HG03378 (cell line): ENCODE measurements around the gene USP16.
A peak's percentile ranks its signal among the peaks of the same experiment; 100 is the strongest.
"Not testable (repeated sequence)": the region's sequence is repeated elsewhere in the genome, so short reads cannot be mapped to it uniquely, and the experiment has no call there.

ENCODE experiments used
- ATAC-seq: cut with Tn5 transposase; IDR thresholded peaks from one replicate; pipeline ENCODE4 v1.9.1; 2021; ENCODE audit warnings: mild to moderate bottlenecking, moderate library complexity; ENCODE audit not compliant: unreplicated experiment

Gene USP16

DNA sequence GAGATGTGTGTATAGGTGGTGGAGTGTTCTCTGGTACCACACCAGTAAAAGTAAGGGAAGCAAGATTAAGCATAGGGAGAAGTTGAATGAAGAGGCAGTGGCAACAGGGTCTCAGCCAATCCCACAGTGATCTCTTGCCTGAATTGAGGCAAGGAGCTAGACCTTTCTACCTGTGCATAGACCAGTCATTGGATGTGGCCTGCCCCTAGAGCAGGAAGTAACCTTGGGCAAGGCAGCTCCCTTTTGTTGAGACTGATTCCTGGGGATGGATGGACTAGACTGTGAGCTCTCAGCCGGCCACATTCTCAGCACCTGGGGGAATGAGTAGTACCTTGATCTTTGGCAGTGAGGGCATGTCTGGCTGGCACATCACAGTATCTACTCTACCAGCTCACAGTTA is 6.4 kb downstream of the USP16 start:
- no peak for ATAC-seq

DNA sequence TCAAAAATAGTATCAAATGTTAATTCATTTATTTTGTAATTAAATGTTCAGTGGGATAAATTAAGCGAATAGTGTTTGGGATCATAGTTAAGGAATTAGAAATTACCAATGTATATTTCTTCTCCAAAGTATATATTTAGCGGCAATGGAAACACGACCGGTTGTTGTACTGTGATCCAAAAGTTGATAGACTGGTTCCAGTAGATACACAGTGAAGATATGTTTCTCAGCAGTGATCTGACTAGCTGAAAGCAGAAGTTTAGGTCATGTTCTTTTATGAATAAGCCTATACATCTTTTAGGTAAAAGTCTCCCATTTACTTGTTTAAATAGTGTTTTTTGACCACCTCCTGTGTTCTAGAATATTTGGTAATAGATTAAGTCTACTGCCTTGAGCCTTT is 8.8 kb downstream of the USP16 start:
- ATAC-seq, result no peak

DNA sequence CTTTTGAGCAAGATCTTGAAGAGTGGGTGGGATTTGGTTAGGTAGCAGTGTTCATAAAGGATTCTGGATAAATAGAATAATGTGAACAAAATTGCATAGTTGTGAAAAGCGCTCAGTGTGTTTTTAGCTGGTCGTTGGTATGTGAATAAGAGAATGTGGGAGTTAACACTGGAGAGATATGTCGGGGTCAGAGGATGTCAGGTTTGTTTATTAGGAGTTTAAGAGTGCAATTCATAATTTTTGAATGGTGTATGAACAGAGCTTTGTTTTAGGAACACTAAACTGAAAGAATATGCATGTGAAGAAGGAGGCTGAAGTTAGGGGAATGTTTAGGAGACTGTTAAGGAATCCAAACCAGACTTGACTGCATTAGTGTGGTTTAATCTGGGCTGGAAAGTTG is 9.4 kb downstream of the USP16 start:
- ATAC-seq, result no peak

DNA sequence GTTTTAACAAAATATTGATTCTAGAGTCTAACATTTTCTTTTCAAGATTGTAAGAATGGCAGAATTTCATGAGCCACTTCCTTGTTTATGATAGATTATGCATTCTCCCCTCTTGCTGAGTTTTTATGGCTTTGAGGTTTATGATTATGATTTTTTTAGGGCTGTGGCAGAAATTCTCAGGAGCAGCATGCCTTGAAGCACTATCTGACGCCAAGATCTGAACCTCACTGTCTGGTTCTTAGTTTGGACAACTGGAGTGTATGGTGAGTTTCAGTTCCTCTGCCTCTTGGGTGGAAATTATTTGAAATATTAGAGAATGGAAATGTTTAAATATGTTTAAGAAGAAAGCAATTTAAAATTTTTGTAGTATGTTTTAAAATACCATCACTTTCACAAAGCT is 10.2 kb downstream of the USP16 start:
- ATAC-seq, result no peak

DNA sequence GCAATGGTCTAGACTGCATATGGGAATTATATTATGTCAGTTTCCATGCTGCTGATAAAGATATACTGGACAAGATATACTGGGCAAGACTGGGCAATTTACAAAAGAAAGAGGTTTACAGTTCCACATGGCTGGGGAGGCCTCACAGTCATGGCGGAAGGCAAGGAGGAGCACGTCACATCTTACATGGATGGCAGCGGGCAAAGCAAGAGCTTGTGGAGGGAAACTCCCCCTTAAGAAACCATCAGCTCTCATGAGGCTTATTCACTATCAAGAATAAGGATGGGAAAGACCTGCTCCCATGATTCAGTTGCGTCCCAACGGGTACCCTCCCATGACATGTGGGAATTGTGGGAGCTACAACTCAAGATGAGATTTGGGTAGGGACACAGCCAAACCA is 27.8 kb downstream of the USP16 start:
- ATAC-seq, result no peak

DNA sequence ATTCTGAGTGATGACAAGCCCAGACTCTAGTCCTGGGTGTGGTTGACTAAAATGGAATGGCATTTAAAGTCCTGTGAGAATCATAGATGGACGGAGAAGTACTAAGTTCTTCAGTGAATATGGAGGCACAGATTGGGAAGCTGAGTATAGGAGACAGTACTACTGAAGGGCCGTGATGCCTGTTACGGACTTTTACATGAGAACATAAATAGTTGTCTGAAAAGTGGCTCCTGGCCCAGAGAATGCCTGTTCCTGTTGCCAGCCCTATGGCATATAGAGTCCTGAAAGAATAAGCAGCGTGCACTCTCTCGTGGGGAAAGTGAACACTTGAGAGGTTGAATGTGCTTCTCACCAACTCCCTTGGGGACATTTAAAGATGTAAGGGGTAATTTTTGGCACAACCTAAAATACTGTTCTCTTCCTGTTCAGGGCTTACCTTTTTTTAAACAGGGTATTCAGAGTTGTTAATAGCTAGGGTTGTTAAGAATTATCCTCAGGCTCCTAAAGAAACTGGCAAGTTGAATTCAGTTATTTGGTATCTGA is 28.6 kb downstream of the USP16 start:
- ATAC-seq, result no peak

DNA sequence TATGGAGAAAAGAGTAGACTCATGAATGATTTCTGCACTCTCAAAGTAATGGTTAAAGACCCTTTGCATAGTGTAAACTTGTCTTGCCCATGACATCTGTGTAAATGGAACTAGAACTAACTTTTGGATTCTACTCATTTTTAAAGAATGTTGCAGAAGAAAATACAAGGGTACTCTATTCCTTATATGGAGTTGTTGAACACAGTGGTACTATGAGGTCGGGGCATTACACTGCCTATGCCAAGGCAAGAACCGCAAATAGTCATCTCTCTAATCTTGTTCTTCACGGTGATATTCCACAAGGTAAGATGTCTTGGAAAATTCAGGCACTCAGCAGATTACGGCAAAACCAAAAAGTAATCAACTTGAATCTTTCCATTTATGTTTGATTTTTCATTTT is 29.2 kb downstream of the USP16 start:
- no peak for ATAC-seq

DNA sequence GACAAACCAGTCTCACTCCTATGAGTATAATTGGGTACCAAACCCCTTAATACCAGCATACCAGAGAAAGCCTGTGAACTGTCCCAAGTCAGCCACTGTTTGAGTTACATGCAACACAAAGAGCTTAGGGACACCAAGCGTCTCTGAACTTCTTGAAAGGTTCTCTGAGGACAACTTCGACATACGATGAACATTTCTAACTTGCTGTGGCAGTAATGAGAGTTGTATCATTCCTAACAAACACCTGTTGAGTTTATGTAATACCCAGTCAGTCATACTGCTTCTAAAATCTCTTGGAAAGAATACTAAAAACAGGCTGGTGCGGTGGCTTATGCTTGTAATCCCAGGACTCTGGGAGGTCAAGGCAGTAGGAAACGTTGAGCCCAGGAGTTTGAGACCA is 30.6 kb downstream of the USP16 start:
- ATAC-seq, result no peak

DNA sequence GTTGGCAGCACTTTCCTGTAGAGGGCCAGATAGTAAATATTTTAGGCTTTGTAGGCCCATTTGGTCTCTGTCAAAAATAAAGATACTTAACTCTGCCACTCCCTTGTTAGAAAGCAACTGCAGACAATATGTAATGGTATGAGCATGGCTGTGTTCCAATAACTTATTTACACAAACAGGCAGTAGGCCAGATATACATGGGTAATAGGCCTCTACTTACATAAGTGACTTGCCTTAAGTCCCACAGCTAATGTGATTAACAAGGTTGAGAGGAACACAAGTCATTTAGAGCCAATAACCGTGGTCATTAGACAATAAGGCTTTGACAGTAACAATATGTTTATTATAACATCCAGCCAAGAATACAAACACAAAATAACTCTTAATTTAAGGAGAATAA is 31.5 kb downstream of the USP16 start:
- no peak for ATAC-seq

DNA sequence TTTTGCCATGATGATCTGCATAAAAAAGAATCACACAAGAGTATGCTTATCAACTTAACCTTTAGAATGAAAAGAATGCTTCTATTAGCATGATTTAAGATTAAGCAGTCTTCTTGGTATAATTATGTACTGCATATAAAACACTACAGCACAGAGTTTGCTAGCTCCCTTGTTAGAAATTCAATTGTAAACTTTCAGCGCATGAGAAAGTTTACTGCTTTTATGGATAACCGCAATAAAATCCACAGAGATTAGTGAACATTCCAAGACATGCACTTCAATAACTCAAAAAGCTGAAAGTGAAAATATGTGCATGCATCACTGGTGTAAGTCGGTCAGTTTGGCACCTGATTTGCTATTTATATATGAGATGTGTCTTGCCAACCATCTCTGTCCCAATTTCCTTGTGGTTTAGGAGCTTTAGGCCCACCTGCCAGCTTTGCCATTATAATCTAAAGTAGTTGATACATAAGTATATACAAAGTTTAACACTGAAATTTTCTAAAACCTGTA is 32.1 kb downstream of the USP16 start:
- ATAC-seq, result no peak

DNA sequence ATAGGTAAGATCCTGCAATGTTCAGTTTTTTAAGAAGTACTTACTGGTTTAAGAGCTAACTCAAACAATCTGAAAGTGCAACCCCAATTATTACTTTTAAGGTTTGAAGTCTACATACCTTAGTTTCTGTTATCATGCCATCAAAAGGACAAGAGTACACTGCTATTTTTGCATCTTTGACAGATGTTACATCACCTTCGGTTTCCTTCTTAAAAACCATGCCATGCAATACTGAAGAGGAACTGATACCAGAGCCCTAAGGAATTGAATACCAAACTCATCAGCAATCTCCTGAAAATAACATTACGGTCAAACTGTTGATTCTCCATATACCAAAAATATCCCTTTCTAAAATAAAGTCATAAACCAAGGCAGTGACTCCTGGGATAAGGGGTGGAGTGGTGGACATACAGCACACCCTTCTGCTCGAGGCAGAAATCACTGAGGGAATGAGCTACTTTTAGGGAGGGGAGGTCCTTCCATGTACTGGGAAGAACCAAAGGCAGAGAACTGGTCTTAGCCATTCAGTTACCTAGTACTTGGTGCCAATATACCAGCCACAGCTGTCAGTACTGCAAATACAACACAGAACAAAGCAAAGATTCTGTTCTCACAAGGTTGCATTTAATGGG is 40.5 kb downstream of the USP16 start:
- peak; percentile 95 for ATAC-seq

DNA sequence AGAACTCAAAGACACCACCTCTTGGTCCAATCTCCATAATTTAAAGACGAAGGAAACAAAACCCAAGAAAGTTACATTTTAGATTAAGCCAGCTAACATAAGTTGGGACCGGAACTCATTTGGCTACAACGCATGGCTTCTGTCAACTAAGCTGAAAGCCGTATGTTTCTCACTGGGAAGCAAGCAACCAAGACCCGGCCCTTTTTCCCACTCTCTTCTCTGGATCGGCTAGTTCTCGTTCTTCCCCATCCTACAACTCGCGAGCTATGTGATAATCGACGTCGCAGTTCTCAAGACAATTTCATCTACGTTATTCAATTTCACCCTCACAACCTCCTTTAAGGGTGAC is 48.4 kb downstream of the USP16 start:
- ATAC-seq, result peak; percentile 0

DNA sequence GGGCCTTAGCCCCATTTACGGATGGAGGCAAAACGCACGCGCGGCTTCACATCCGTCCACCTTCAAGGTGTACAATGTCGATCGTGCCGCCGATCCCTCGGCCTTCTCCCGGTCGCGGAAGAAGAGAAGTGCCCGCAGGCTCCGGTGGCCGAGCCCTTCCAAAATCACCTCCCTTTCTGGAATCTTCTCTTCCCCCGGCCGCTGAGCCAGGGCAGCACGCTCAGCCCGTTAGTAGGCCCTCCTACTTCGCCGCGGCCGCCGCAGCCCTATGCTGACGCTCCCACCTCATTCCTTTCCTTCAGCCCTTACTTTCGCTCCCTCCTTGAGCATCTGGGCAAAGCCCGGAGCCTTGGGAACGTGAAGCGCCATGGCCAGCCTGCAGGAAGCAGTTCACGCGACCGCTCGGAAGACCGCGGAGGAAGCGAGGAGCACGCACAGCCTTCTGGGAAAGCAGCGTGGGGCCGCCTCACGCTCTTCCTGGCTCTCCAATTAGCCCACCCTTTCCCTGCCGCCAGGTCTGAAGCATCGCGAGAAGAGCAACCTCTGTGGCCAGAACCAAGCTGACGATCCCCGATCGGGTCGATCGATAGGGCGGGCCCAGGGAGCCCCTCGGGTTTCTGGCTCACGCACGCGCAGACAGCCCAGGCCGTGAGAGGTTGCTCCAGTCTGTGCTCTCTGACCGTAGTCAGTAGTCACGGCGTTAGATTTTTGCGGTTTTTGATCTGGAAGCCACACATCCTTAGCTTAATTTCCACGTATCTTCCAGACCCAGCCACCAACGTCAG is 48.9 kb downstream of the USP16 start, which contains the start of gene CCT8:
TSS of gene CCT8 (minus strand) at position 427 of the 785 bp plus-strand sequence. CDS start at position 369, 58 bp downstream.
- peak; percentile 89 for ATAC-seq

DNA sequence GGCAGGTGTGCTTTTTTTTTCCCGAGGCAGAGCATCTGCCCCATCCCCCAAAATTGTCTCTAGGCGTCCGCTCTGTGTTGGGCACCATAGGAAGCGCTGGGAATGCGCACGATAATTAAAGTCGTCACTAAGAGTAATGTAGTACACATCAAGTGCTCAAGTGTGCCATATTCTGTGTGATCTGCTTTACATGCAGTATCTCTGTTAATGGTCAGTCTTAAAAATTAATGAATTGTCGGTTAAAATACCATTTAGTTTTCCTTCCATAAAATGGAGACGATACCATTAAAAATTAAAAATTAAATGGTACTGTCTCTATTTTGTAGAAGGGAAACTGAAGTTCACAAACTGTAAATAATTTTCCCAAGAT is 49.5 kb downstream of the USP16 start:
- ATAC-seq, result peak; percentile 15

DNA sequence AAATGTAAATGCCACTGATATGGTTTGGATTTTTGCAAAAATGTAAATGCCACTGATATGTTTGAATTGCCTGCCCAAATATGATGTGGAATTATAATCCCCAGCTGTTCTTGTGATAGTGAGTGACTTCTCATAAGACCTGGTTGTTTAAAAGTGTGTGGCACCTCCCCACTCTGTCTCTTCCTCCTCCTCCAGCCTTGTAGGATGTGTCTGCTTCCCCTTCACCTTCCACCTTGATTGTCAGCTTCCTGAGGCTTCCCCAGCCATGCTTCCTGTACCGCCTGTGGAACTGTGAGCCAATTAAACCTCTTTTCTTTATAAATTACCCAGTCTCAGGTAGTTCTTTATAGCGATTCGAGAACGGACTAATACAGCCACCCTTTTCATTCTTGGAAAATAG is 50.3 kb downstream of the USP16 start:
- ATAC-seq, result no peak

DNA sequence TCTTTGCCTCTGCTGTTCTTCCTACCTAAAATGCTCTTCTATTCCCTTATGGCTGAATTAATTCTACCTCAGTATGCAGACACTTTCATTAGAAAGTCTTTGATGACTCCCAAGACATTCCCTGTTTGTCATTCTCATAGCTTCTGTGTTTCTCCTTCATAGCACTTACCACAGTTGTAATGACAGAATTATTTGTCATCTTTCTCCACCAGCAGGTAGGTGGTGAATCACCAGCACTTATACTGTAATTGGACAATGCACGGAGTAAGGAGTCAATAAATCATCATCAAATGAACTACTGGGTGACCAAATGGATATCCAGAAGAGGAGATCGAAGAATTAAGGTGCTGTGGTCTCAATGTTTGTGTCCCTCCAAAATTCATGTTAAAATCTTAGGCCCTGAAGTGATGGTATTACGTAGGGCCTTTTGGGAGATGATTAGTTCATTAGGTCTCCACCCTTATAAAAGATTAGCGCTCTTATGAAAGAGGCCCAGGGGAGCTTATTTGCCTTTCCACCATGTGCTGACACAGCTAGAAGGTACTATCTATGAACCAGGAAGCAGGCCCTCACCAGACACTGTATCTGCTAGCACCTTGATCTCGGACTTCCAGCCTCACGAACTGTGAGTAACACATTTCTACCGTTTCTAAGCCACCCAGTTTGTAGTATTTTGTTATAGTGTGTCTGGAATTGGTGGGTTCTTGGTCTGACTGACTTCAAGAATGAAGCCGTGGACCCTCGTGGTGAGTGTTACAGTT is 51.4 kb downstream of the USP16 start:
- no peak for ATAC-seq

DNA sequence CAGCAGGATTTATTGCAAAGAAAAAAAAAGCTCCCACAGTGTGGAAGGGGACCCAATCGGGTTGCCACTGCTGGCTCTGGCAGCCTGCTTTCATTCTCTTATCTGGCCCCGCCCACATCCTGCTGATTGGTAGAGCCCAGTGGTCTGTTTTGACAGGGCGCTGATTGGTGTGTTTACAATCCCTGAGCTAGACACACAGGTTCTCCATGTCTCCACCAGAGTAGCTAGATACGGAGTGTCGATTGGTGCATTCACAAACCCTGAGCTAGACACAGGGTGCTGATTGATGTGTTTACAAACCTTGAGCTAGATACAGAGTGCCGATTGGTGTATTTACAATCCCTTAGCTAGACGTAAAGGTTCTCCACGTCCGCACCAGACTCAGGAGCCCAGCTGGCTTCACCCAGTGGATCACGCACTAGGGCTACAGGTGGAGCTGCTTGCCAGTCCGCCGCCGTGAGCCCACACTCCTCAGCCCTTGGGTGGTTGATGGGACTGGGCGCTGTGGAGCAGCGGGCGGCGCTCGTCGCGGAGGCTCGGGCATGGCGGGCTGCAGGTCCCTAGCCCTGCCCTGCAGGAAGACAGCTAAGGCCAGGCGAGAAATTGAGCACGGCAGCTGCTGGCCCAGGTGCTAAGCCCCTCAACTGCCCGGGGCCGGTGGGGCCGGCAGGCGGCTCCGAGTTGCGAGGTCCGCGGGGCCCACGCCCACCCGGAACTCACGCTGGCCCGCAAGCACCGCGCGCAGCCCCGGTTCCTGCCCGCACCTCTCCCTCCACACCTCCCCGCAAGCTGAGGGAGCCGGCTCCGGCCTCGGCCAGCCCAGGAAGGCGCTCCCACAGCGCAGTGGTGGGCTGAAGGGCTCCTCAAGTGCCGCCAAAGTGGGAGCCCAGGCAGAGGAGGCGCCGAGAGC is 52.5 kb downstream of the USP16 start:
- ATAC-seq, result not testable (repeated sequence)

DNA sequence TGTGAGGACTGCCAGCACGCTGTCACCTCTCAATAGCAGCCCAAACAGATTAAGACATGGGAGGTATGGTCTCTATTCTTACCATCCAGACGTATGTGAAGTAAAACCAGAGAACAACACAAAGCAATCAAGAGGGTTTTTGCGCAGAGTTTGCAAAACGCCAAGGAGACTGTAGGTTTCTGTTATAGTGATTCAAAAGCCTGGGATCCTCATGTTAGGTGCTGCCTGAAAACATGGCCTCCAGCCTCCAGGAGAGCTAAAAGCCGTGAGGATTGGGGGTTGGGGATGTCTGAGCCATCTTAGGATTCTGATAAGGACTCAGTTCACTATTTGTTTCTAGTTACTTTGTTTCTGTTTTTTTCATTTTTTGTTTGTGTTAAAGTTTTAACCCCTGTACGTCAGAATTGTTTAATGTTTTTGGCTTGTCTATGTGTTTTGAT is 53.2 kb downstream of the USP16 start:
- ATAC-seq, result no peak

DNA sequence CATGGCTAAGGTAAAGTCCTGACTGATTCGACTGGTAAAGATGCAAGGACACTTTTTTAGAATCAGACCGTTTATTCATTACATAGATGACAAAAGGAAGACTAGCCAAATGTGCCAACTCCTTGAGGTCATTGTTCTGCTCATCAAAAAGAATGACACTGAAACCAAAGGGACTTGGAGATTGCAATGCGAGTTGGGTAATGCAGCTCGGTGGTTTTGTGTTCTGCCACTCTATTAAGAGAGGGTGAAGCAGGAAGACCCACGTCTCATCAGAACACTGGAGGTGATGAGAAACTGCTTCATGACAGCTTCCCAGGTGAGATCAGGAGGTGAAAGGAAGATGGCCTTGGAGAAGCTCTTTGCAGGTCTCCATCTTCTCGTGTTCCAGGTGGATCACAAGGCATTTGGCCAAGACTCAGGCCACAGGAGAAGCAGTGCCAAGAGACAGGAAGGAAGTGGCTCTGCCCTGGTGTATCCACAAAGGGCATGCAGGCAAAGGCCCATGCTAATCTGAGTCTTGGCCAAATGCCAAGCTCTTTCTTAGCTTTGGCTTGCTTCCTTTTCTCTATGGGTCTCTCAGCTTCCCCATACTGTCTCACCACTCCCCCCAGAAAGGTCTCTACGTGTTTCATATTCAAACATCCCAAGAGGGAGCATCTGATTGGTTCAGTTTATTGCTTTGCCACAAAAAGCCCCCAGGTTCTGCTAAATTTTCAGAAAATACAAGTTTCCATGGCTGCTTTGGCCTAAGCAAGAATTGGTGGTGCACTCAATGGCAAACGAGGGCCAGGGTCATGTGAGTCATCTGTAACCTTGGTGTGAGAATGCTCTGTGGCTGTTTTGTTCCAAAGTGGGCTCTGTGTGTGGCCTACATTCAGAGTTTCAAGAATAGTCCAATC is 54.6 kb downstream of the USP16 start:
- peak; percentile 53 for ATAC-seq
